Neural progenitor cell (in vitro differentiated cells): Measurements from ENCODE around the gene GAS6. TPM values are rescaled to one million over a fixed set of nuclear protein-coding genes. Genes with fewer than 3 reads are reported as not detected.
"Not testable (repeated sequence)": the region's sequence is repeated elsewhere in the genome, so short reads cannot be mapped to it uniquely, and the experiment has no call there.

ENCODE experiments used
- DNase-seq: peaks from one replicate; pipeline ENCODE4 v3.0.0-alpha.2; 2016; ENCODE audit warnings: low spot score
- H2AFZ ChIP-seq: fragments of 200-600 bp; sonication (generic); replicated peaks from 2 replicates; pipeline ENCODE4 v1.6.1; 2016; ENCODE audit warnings: antibody characterized with exemption
- H3F3A ChIP-seq: fragments of 200-600 bp; sonication (generic); 2 replicates; pipeline ENCODE4 v1.6.1; 2016; ENCODE audit warnings: antibody characterized with exemption, low read depth
- H3K27ac ChIP-seq: fragments of 200-600 bp; sonication (generic); 2 replicates; pipeline ENCODE4 v1.5.1; 2016; ENCODE audit warnings: mild to moderate bottlenecking
- H3K27me3 ChIP-seq: fragments of 200-600 bp; sonication (generic); 2 replicates; pipeline ENCODE4 v1.6.1; 2016; ENCODE audit warnings: mild to moderate bottlenecking, moderate library complexity
- H3K36me3 ChIP-seq: fragments of 200-600 bp; sonication (generic); 2 replicates; pipeline ENCODE4 v1.5.1; 2016
- H3K4me1 ChIP-seq: fragments of 200-600 bp; sonication (generic); 2 replicates; pipeline ENCODE4 v1.6.1; 2016; ENCODE audit warnings: mixed run types
- H3K4me2 ChIP-seq: fragments of 200-600 bp; sonication (generic); 2 replicates; pipeline ENCODE4 v1.6.1; 2016
- H3K4me3 ChIP-seq: fragments of 200-600 bp; sonication (generic); 2 replicates; pipeline ENCODE4 v1.5.1; 2016
- H3K79me2 ChIP-seq: fragments of 200-600 bp; sonication (generic); 2 replicates; pipeline ENCODE4 v1.6.1; 2016; ENCODE audit warnings: low read depth
- H3K9ac ChIP-seq: fragments of 200-600 bp; sonication (generic); 2 replicates; pipeline ENCODE4 v1.6.1; 2016
- H3K9me3 ChIP-seq: fragments of 200-600 bp; sonication (generic); 2 replicates; pipeline ENCODE4 v1.5.1; 2016; ENCODE audit warnings: low read depth
- H4K20me1 ChIP-seq: fragments of 200-600 bp; sonication (generic); 2 replicates; pipeline ENCODE4 v1.6.1; 2016; ENCODE audit warnings: low read depth
- H3K27ac Mint-ChIP-seq: 3 replicates; pipeline ENCODE4 v1.8.0; 2021; ENCODE audit warnings: mixed read lengths
- H3K27me3 Mint-ChIP-seq: 2 replicates; pipeline ENCODE4 v1.8.0; 2022; ENCODE audit warnings: low read depth, mild to moderate bottlenecking, inconsistent platforms, moderate library complexity, mixed read lengths; ENCODE audit not compliant: insufficient read depth
- H3K36me3 Mint-ChIP-seq: 3 replicates; pipeline ENCODE4 v1.8.0; 2021; ENCODE audit warnings: mixed read lengths
- H3K4me1 Mint-ChIP-seq: 3 replicates; pipeline ENCODE4 v1.8.0; 2021; ENCODE audit warnings: mixed read lengths
- H3K4me3 Mint-ChIP-seq: 3 replicates; pipeline ENCODE4 v1.8.0; 2021; ENCODE audit warnings: mild to moderate bottlenecking, moderate library complexity, mixed read lengths
- H3K9me3 Mint-ChIP-seq: 3 replicates; pipeline ENCODE4 v1.8.0; 2020; ENCODE audit warnings: mixed read lengths
- CTCF ChIP-seq: fragments of 200-600 bp; sonication (generic); IDR thresholded peaks from 2 replicates; pipeline ENCODE4 v1.5.1; 2017; ENCODE audit warnings: antibody characterized with exemption, mild to moderate bottlenecking
- EZH2 ChIP-seq: fragments of 200-600 bp; sonication (generic); IDR thresholded peaks from 2 replicates; pipeline ENCODE4 v1.6.1; 2017; ENCODE audit warnings: antibody characterized with exemption, mild to moderate bottlenecking, moderate library complexity
- EZH2phosphoT487 ChIP-seq: fragments of 200-600 bp; sonication (generic); IDR thresholded peaks from 2 replicates; pipeline ENCODE4 v1.6.1; 2017; ENCODE audit warnings: antibody characterized with exemption
- total RNA-seq: library from RNA; depleted of rRNA; stranded (reverse); fragments of >200 nt; gene quantifications from 2 replicates; pipeline ENCODE4 v1.2.3, GENCODE V29; 2015; ENCODE audit warnings: low replicate concordance

The GAS6 gene
- 12.8 and 31.7 TPM in 2 replicates for total RNA-seq

DNA sequence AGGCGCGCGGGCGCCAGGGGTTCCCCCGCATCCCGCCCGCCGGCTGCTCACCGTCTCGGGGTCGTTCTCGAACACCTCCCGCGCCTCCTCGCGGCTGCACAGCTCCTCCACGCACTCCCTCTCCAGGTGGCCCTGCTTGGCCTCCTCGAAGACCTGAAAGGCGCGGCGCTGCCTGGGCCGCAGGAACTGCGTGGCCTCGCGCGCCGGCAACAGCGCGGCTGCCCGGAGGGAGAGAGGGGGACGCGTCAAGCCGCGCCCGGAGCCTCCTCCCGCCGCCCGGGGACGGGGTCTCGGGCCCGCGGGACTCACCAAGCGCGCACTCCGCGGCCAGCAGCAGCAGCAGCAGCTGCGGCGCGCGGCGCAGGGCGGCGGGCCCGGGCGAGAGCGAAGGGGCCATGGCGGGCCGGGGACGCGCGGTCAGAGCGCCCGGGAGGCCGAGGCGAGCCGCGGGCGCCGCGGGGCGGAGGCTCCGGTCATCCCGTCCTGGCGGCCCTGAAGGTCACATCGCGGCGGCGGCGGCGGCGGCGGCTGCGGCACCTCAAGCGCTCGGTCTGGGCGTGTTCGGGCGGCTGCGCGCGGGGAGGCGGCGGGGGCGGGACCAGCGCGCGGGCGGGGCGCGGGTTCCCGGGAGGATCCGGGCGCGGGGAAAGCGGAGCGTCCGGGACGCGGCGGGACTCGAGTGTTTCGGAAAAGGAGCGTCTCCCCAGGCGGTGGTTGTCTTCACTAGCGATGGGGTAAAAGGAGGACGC, at the start of gene GAS6:
Gene GAS6, minus strand, starts transcription at position 553 of the 749 bp plus-strand sequence. Its CDS starts 156 bp downstream, at position 397.
- Histone ChIP-seq H3F3A (peaks cover 67% of the 10 kb centered on the region), H3K4me2 (peak within 1 kb of the TSS; percentile 79), H3K27me3 (peaks cover 38% of the 10 kb centered on the region), H3K9ac (no peak within 1 kb of the TSS), H3K79me2 (peaks cover 7% of the 10 kb centered on the region), H4K20me1 (peaks cover 9% of the 10 kb centered on the region), H3K27ac (no peak within 1 kb of the TSS), H3K9me3 (no peaks in the 10 kb centered on the region), H3K4me3 (peak within 1 kb of the TSS; percentile 54), H3K4me1 (peaks cover 54% of the 10 kb centered on the region), H2AFZ (peak within 1 kb of the TSS; percentile 76), H3K36me3 (no peaks in the 10 kb centered on the region)
- Mint-ChIP-seq H3K4me3 (peak within 1 kb of the TSS; percentile 90), H3K9me3 (peaks cover 11% of the 10 kb centered on the region), H3K36me3 (peaks cover 9% of the 10 kb centered on the region), H3K27me3 (peaks cover 43% of the 10 kb centered on the region), H3K4me1 (peaks cover 62% of the 10 kb centered on the region), H3K27ac (peak within 1 kb of the TSS; percentile 62)
- peak; percentile 79 for DNase-seq
- no peak for TF ChIP-seq EZH2phosphoT487
- TF ChIP-seq EZH2: no peak
- TF ChIP-seq CTCF: no peak

DNA sequence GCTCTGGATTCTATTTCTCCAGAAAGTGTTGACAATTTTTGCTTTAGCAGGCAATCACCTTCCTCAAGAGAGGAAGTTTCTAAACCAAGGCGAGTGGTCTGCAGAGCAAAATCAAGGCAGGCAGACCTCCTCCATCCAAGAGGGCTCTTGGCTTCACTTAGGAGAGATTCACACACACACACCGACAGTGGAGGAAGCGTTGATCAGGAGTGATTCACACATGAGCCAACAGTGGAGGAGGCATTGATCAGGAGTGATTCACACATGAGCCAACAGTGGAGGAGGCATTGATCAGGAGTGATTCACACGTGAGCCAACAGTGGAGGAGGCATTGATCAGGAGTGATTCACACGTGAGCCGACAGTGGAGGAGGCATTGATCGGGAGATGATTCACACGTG, 49.5 kb upstream of the GAS6 start:
- not testable (repeated sequence) for H3K27ac Mint-ChIP-seq, H3K4me3 Mint-ChIP-seq, H3K36me3 ChIP-seq, H3K79me2 ChIP-seq, H3K9ac ChIP-seq, H3K4me3 ChIP-seq, H3K27me3 ChIP-seq, DNase-seq, H3K9me3 ChIP-seq, H3K4me2 ChIP-seq, H3K27me3 Mint-ChIP-seq, H3K9me3 Mint-ChIP-seq, H3K27ac ChIP-seq, H3F3A ChIP-seq, H2AFZ ChIP-seq, H4K20me1 ChIP-seq, H3K36me3 Mint-ChIP-seq, H3K4me1 ChIP-seq, H3K4me1 Mint-ChIP-seq

- H3K4me1 Mint-ChIP-seq: peaks cover 5% of the 10 kb centered on the region
- H3K36me3 ChIP-seq: no peaks in the 10 kb centered on the region
- H3K36me3 Mint-ChIP-seq: no peaks in the 10 kb centered on the region
- no peak overlapping the region for H3K4me3 ChIP-seq
- H3K27ac ChIP-seq: no peak overlapping the region
- H3K4me3 Mint-ChIP-seq: no peak overlapping the region
- H3F3A ChIP-seq: no peaks in the 10 kb centered on the region
- no peaks in the 10 kb centered on the region for H3K4me1 ChIP-seq
- H3K9ac ChIP-seq: no peak overlapping the region
- H3K27me3 ChIP-seq: no peaks in the 10 kb centered on the region
- H3K27me3 Mint-ChIP-seq: peaks cover 10% of the 10 kb centered on the region
- no peaks in the 10 kb centered on the region for H3K79me2 ChIP-seq
- H3K4me2 ChIP-seq: no peak overlapping the region
- H2AFZ ChIP-seq: no peak overlapping the region
- H3K27ac Mint-ChIP-seq: no peak overlapping the region
- no peak for TF ChIP-seq CTCF
- TF ChIP-seq EZH2phosphoT487: no peak
- TF ChIP-seq EZH2: no peak
- H3K9me3 ChIP-seq: no peaks in the 10 kb centered on the region
- DNase-seq: no peak
- peaks cover 8% of the 10 kb centered on the region for H3K9me3 Mint-ChIP-seq
- H4K20me1 ChIP-seq: no peaks in the 10 kb centered on the region
Measured at GRCh38 chr13:113912596-113912995, 48.7 kb upstream of the GAS6 start.
